CD4-positive, alpha-beta T cell treated with Interleukin-15 for 1 hour (primary cell): ENCODE measurements around the gene PTGR2.
"Not testable (repeated sequence)": the region's sequence is repeated elsewhere in the genome, so short reads cannot be mapped to it uniquely, and the experiment has no call there.

Experiments
- DNase-seq: peaks from one replicate; pipeline ENCODE4 v3.0.0-alpha.2; 2020

Gene PTGR2

GRCh38 chr14:73887694-73888459 lies 36.2 kb downstream of the PTGR2 start:
- no peak for DNase-seq

GRCh38 chr14:73888460-73888725 lies 36.8 kb downstream of the PTGR2 start:
- no peak for DNase-seq

- no peak for DNase-seq
Observed at GRCh38 chr14:73888971-73889370, 37.3 kb downstream of the PTGR2 start.

GRCh38 chr14:73889376-73889775 lies 37.7 kb downstream of the PTGR2 start:
- DNase-seq, result no peak

- DNase-seq, result not testable (repeated sequence)
Observed at GRCh38 chr14:73894180-73894687, 42.6 kb downstream of the PTGR2 start.

- DNase-seq, result no peak
Observed at GRCh38 chr14:73895939-73896338, 44.3 kb downstream of the PTGR2 start.

GRCh38 chr14:73896521-73896920 lies 44.9 kb downstream of the PTGR2 start:
- DNase-seq, result no peak

- DNase-seq, result no peak
Observed at GRCh38 chr14:73903028-73903427, 51.4 kb downstream of the PTGR2 start.

GRCh38 chr14:73909681-73910080 lies 58.0 kb downstream of the PTGR2 start:
- DNase-seq, result no peak

- DNase-seq, result no peak
Observed at GRCh38 chr14:73913256-73913655, 61.6 kb downstream of the PTGR2 start.

GRCh38 chr14:73916324-73916723 lies 64.7 kb downstream of the PTGR2 start:
- DNase-seq, result no peak

GRCh38 chr14:73919457-73919856 lies 67.8 kb downstream of the PTGR2 start:
- DNase-seq, result not testable (repeated sequence)

- DNase-seq, result no peak
Observed at GRCh38 chr14:73924337-73924736, 72.7 kb downstream of the PTGR2 start.
